ENCODE measurements around the gene HCN2.
"Not testable (repeated sequence)": the region's sequence is repeated elsewhere in the genome, so short reads cannot be mapped to it uniquely, and the experiment has no call there.

HCN2 gene

DNA sequence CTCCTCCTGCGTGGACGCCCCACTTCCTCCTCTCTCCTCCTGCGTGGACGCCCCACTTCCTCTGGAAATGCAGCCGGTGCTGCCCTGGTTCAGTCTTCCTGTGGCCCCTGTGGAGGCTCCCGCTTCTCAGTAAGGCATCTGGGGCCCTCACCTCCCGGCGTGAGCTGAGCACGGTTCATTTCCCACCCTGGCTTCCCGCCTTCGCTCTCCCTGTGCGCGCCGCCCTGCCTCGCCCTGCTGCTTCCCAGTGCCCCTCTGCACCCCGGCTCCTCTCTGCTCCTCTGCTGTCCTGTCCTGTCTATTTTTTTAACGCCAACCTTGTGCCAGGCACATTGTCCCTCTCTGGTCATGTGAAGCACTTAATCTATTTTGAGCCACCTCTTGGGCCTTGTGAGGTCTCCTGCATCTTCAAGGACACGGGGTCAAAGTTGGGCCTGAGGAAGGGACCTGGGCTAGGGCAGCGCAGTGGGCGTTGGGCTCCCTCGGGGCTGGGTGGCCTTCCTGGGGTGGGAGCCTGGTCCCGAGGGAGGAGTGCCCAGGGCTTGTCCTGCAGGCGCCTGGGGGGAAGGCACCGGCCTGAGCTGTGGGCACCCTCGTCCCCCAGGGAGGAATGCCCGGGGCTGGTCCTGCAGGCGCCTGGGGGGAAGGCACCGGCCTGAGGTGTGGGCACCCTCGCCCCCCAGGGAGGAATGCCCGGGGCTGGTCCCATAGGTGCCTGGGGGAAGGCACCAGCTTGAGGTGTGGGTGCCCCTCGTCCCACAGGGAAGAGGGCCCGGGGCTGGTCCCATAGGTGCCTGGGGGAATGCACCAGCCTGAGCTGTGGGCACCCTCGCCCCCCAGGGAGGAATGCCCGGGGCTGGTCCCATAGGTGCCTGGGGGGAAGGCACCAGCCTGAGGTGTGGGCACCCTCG lies 13.0 kb downstream of the HCN2 start:
- in situ Hi-C loops (cut with HindIII; ENCODE audit: low sequenced_read_pairs): no loop called here

GRCh38 chr19:603302-603639 lies 13.6 kb downstream of the HCN2 start:
- in situ Hi-C loops (cut with HindIII; ENCODE audit: low sequenced_read_pairs): not testable (repeated sequence)

GRCh38 chr19:603779-604178 lies 14.1 kb downstream of the HCN2 start:
- in situ Hi-C loops (cut with HindIII; ENCODE audit: low sequenced_read_pairs): not testable (repeated sequence)

GRCh38 chr19:604355-604754 lies 14.7 kb downstream of the HCN2 start:
- in situ Hi-C loops (cut with HindIII; ENCODE audit: low sequenced_read_pairs): no loop called here

DNA sequence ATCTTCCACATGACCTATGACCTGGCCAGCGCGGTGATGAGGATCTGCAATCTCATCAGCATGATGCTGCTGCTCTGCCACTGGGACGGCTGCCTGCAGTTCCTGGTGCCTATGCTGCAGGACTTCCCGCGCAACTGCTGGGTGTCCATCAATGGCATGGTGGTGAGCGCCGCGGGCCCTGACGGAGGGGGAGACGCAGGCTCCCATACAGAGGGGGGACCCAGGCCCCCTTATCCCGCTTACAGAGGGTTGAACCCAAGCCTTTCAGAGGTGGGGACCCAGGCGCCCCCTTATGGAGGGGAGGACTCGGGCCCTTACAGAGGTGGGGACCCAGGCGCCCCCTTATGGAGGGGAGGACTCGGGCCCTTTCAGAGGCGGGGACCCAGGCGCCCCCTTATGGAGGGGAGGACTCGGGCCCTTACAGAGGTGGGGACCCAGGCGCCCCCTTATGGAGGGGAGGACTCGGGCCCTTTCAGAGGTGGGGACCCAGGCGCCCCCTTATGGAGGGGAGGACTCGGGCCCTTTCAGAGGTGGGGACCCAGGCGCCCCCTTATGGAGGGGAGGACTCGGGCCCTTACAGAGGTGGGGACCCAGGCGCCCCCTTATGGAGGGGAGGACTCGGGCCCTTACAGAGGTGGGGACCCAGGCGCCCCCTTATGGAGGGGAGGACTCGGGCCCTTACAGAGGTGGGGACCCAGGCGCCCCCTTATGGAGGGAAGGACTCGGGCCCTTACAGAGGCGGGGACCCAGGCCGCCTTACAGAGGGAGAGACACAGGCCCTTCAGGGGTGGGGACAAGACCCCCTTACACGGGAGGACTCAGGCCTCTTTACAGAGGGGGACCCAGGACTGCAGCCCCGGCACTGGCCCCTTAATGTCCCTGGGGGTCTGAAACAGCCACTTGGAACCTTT lies 15.6 kb downstream of the HCN2 start:
- in situ Hi-C loops (cut with HindIII; ENCODE audit: low sequenced_read_pairs): not testable (repeated sequence)

GRCh38 chr19:607301-608154 lies 17.8 kb downstream of the HCN2 start:
- in situ Hi-C loops (cut with HindIII; ENCODE audit: low sequenced_read_pairs): no loop called here

DNA sequence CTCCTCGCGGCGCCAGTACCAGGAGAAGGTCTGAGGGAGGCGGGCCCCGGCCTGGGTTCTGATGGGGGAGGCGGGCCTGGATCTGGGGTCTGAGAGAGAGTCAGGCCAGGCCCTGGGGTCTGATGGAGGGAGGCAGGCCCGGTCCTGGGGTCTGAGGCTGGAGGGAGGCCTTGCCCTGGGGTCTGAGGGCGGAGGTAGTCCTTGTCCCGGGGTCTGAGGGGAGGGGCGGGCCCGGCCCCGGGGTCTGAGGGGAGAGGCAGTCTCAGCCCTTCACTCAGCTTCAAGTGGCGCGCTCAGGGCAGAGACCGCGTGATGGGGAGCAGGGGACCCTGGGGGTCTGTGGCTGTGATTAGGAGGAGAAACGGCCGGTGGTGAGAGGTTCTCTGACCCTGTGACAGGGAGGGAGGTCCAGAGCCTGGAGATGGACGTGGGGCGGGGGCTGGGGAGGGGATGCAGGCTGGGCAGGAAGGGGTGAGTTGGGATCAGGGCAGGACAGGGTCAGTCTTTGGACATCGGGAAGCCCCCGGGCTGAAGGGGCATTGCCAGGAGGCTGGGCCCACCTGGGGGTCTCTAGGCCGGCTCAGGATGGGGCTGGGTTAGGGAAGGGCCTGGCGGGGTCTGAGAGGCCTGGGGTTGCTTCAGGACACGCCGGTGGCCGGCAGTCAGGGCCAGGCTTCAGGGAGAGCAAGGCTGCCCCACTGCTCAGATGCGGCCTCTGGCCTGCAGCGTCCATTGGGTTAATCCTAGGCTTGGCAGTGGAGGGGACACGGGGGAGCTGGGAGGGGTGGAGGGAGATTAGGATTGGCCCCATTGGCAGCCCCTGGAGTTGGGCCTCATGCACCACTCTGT lies 18.7 kb downstream of the HCN2 start:
- in situ Hi-C loops (cut with HindIII; ENCODE audit: low sequenced_read_pairs): no loop called here

DNA sequence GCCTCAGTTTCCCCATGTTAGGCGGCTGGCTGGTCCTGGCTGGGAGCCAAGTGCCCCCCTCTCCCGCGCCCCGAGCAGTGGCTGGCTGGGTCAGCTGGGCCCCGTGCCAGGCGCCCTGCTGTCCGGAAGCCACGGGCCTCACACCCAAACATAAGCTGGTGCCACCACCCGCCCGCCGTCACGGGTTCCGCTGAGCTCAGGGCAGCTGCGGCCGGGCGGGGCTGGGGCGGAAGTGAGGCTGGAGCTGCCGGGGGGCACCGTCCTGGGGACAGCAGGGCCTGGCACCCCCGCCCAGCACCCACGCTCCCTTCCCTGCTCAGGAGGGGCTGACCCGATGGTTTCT lies 19.3 kb downstream of the HCN2 start:
- in situ Hi-C loops (cut with HindIII; ENCODE audit: low sequenced_read_pairs): no loop called here

DNA sequence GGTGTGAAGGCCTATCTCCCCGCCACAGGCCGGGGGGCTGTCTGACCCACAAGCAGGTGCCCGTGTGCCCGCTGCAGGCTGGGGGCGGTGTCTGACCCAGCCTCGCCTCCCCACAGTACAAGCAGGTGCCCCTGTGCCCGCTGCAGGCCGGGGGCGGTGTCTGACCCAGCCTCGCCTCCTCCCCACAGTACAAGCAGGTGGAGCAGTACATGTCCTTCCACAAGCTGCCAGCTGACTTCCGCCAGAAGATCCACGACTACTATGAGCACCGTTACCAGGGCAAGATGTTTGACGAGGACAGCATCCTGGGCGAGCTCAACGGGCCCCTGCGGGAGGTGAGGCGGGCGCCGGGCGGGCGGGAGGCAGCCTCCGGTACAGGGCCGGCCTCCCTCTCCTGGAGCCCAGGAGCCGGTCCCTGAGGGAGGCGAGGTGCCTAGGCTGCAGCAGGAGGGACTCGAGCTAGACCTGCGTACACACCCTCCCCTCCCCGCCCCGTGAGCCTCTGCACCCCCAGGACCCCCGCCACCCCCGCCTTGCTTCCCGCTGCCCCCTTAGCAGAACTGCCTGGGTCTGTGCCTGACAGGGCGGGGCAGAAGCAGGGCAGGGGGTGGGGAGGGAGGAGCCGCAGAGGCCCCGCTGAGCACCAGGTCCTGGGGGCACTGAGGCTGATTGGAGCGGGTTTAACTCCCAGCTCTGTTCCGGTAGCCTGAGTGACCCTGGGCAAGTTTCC lies 20.6 kb downstream of the HCN2 start:
- in situ Hi-C loops (cut with HindIII; ENCODE audit: low sequenced_read_pairs): no loop called here

DNA sequence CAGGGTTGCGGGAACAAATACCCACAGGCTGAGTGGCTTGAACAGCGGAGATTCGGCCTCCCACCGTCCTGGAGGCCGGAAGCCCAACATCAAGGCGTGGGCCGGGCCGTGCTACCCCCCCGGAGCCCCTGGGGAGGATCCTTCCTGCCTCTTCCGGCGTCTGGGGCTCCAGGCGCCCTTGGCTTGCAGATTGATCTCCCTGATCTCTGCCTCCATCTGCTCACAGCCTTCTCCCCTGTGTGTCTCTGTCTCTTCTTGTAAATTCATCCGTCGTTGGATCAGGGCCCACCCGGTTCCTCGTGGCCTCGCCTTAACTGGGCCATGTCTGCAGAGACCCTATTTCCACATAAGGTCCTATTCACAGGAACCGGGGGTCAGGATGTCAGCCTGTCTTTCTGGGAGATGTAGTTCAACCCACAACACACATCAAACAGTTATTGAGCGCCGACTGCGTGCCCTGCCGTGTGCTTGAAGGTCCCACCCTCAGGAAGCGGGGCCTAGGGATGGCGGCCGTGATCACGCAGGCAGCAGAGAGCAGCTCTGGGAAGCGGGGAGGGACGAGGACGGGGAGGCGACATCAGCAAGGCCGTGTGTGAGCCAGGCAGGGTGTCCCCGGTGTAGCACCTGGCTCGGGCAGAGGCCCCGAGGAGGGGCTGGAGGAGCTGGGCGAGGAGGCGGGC lies 21.3 kb downstream of the HCN2 start:
- in situ Hi-C loops (cut with HindIII; ENCODE audit: low sequenced_read_pairs): no loop called here

GRCh38 chr19:611481-611868 lies 21.8 kb downstream of the HCN2 start:
- in situ Hi-C loops (cut with HindIII; ENCODE audit: low sequenced_read_pairs): no loop called here

- in situ Hi-C loops (cut with HindIII; ENCODE audit: low sequenced_read_pairs): no loop called here
These were observed 23.3 kb downstream of the HCN2 start for GRCh38 chr19:612941-613340.

GRCh38 chr19:613732-614567 lies 24.3 kb downstream of the HCN2 start:
- in situ Hi-C loops (cut with HindIII; ENCODE audit: low sequenced_read_pairs): no loop called here

GRCh38 chr19:615619-616018 lies 25.9 kb downstream of the HCN2 start:
- in situ Hi-C loops (cut with HindIII; ENCODE audit: low sequenced_read_pairs): no loop called here

DNA sequence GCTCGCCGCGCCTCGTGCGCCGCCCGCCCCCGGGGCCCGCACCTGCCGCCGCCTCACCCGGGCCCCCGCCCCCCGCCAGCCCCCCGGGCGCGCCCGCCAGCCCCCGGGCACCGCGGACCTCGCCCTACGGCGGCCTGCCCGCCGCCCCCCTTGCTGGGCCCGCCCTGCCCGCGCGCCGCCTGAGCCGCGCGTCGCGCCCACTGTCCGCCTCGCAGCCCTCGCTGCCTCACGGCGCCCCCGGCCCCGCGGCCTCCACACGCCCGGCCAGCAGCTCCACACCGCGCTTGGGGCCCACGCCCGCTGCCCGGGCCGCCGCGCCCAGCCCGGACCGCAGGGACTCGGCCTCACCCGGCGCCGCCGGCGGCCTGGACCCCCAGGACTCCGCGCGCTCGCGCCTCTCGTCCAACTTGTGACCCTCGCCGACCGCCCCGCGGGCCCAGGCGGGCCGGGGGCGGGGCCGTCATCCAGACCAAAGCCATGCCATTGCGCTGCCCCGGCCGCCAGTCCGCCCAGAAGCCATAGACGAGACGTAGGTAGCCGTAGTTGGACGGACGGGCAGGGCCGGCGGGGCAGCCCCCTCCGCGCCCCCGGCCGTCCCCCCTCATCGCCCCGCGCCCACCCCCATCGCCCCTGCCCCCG lies 26.5 kb downstream of the HCN2 start:
- in situ Hi-C loops (cut with HindIII; ENCODE audit: low sequenced_read_pairs): no loop called here

DNA sequence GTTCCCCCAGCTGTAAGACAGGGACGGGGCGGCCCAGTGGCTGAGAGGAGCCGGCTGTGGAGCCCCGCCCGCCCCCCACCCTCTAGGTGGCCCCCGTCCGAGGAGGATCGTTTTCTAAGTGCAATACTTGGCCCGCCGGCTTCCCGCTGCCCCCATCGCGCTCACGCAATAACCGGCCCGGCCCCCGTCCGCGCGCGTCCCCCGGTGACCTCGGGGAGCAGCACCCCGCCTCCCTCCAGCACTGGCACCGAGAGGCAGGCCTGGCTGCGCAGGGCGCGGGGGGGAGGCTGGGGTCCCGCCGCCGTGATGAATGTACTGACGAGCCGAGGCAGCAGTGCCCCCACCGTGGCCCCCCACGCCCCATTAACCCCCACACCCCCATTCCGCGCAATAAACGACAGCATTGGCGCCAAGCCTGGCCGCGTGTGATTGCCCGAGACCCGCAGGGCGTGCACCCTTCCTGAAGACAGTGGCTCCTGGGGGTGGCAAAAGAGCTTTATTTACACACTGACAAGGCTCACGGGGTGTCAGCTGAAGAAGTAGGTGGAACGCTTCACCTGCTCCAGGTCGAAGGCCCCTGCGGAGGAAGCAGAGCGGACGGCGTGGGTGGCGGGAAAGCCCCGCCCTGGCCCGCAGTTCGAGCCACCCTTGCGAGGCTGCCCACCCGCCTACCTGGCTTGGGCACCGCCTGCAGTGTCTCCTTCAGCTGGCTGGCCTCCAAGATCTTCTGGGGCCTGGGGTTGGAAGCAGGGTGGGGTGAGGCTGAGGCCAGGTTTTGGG lies 27.3 kb downstream of the HCN2 start:
- in situ Hi-C loops (cut with HindIII; ENCODE audit: low sequenced_read_pairs): no loop called here

Data from DLD1 (cell line).